NCI-H345 treated with DMSO at 0.1 percent for 48 hours (cell line): ENCODE measurements around the gene LAIR1.
"Not testable (repeated sequence)": the region's sequence is repeated elsewhere in the genome, so short reads cannot be mapped to it uniquely, and the experiment has no call there.

Source experiments
- DNase-seq: peaks from one replicate; lab custom pipeline; 2025; ENCODE audit not compliant: unreplicated experiment; lab: John Stamatoyannopoulos, UW

The LAIR1 gene, protein sequence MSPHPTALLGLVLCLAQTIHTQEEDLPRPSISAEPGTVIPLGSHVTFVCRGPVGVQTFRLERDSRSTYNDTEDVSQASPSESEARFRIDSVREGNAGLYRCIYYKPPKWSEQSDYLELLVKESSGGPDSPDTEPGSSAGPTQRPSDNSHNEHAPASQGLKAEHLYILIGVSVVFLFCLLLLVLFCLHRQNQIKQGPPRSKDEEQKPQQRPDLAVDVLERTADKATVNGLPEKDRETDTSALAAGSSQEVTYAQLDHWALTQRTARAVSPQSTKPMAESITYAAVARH

DNA sequence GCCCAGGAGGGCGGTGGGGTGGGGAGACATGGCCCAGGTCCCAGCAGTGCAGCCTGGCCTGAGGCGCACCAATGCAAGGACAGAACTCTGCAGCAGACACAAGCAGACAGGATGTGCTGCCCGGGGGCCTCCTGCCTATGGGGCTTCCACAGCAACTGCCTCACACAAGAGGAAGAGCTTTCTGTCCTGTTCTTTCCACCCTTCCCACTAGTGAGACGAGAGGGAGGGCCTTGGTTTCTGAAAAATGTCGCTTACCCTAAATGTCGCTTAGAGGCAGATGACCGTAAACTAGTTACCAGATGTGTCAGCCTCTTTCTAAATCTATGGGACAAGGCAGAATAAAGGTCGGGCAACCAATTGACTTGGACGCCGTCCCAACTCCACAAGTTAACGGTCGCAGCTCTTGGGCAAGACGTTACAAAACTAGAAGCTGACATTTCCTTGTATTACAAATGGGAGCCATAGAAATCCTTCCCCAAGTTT is at the start of gene LAIR1:
LAIR1 (minus strand) TSS at position 157 of the 483 bp plus-strand sequence; CDS start at position 30, 127 bp downstream.
- no peak for DNase-seq

DNA sequence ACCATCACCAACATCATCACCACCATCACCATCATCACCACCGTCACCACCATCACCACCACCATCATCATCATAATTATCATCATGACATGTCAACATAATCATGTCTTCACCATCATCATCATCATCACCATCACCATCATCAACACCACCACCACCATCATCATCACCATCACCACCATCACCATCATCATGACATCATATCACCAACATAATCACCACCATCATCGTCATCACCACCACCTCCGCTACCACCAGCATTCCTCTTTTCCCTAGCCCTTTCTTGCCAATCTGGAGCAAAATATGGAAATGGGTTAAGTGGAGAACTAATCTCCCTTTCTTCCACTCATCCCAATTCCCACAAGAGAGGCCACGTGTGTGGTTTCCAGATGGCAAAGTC is 49.4 kb upstream of the LAIR1 start:
- no peak for DNase-seq

DNA sequence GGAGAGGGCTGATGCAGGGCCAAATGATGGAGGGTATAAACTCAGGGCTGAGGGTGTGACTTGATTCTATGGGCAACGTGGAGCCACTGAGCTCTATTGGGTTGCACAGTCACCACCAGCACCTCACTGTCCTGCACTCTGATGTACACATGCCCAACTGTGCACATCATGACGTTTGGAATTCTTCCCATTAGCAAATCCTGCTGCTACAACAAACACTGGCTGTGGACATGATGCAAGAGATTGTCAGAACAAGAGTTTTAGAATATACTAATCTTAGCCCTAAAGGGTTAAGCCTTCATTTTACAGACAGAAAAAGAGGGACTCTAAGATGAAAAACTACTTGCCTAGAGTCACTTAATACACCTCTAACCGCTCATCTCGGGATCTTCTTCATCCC is 48.1 kb upstream of the LAIR1 start:
- no peak for DNase-seq

DNA sequence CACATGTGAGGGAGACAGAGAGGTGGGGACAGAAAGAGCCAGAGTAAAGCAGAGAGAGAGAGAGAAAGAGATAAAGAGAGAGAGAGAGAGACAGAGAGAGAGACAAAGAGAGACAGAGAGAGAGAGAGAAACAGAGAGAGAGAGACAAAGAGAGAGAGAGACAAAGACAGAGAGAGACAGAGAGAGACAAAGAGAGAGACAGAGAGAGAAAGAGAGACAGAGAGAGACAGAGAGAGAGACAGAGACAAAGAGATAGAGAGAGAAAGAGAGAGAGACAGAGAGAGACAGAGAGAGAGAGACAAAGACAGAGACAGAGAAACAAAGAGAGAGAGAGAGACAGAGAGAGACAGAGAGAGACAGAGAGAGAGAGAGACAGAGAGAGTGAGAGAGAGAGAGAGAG is 46.3 kb upstream of the LAIR1 start:
- DNase-seq = no peak

DNA sequence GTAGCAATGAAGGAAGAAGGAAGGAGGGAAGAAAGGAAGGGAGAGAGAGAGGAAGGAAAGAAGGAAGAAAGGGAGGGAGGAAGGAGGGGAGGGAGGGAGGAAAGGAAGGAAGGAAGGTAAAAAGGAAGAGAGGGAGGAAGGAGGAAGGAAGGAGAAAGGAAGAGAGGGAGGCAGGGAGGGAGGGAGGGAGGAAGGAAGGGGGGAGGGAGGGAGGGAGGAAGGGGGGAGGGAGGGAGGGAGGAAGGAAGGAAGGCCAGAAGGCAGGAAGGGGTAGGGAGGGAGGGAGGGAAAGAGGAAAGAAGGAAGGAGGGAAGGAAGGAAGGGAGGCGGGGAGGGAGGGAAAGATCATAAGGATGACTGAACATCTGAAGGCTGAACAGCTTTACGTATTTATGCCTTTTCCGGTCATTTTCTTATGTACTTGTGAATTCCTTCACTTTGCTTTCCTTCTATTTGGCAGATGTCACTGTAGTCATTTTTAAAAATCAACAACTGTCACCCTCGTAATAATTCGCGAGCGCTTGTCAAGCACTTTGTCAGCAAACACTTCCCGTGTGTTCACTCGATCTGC is 43.8 kb upstream of the LAIR1 start:
- no peak for DNase-seq

DNA sequence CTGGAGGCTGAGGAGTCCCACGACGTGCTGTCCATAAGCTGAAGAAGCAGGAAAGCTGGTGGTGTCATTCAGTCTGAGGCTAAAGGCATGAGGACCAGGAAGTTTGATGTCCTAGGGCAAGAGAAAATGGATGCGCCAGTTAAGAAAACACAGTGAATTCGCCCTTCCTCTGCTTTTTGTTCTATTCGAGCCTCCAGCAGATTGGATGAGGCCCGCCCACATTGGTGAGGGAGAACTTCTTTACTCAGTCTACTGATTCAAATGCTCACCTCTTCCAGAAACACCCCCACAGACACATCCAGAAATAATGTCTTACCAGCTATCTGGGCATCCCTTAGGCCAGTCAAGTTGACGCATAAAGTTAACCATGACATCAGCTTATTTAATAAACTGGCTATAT is 43.0 kb upstream of the LAIR1 start:
- DNase-seq = no peak

DNA sequence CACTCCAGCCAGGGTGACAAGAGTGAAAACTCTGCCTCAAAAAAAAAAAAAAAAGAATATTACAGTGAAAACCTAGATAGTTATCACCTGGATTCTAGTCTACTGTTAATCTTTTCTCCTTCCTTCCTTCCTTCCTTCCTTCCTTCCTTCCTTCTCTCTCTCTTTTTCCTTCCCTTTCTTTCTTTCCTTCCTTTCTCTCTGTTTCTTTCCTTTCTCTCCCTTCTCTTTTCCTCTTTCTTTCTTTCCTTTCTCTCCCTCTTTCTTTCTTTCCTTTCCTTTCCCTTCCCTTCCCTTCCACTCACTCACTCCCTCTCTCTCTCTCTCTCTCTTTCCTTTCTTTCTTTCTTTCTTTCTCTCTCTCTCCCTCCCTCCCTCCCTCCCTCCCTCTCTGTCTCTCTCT is 40.9 kb upstream of the LAIR1 start:
- DNase-seq = no peak

DNA sequence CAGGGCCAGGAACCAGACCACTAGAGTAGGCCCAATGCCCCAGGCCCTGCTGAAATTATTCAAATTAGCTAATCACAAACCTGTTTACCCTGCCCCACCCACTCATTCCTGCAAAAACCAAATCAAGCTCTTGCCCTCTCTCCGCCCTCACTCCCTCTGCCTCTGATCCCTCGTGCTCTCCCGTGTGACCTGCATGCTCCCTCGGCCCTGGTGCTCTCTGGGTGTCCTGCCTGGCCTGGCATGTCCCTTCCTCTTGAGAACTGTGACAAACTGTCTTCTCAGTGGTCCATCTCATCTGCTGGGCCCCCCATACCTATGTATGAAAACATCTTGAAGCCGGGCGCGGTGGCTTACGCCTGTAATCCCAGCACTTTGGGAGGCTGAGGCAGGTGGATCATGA is 38.3 kb upstream of the LAIR1 start:
- DNase-seq = no peak

DNA sequence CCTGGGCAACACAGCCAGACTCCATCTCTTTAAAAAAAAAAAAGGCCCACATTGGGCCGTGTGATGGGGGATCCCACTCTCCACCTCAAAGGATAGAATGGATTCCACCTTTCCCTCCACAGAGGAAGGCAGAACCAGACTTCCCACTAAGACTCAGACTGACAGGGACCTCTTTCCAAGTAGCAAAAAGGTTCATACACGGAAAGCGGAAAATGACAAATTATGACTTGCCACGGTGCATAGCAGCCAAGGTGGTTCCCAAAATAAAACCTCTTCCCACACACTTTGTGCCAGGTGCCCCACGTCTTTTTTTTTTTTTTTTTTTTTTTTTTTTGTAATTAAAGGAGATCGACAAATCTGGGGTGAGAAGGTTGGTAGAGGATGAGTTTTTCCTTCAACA is 36.2 kb upstream of the LAIR1 start:
- DNase-seq = no peak

DNA sequence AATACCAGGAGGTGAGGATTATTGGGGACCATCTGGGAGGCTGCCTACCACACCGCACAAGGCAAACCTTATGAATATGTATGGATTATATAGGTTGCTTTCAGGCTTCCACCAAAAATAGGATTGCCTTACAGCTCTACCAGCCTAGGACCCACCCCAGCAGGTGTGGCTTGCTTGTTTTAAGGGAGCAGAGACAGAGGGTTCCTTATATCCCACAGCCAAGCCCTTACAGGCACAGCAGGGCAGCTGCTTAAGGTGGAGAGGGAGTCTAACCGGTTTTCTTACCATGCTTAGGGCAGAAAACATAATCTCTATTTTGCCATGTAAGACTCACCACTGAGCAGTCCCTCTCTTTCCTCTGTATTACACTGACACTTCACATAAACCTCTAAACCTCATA is 34.5 kb upstream of the LAIR1 start:
- DNase-seq = no peak

DNA sequence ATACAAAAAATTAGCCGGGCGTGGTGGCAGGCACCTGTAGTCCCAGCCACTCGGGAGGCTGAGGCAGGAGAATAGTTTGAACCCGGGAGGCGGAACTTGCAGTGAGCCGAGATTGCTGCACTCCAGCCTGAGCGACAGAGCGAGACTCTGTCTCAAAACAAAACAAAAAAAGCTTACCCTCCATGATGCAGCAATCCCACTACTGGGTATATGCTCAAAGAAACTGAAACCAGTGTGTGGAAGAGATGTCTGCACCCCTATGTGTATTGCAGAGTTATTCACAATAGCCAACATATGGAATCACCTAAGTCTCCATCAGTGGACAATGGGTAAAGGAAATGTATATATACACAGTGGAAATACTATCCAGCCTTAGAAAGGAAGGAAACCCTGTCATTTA is 31.0 kb upstream of the LAIR1 start:
- no peak for DNase-seq

DNA sequence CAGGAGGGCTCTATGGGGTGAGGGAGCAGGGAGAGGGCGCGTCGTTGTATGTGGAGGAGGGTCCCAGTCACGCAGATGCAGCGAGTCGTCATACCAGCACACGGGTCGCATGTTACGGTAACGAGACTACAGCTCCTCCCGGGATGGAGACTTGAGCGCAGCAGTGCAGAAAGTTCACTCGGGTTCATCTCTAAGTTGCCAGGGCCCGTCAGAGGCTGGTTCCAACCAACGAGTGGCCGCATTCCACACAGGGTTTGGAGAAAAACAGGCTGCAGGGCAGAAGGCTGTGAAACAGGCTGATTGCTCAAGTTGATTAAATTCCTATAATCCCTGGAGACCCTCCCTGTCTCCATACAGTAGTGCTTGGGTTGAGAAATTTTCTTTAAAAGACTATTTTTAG is 28.6 kb upstream of the LAIR1 start:
- DNase-seq = no peak

DNA sequence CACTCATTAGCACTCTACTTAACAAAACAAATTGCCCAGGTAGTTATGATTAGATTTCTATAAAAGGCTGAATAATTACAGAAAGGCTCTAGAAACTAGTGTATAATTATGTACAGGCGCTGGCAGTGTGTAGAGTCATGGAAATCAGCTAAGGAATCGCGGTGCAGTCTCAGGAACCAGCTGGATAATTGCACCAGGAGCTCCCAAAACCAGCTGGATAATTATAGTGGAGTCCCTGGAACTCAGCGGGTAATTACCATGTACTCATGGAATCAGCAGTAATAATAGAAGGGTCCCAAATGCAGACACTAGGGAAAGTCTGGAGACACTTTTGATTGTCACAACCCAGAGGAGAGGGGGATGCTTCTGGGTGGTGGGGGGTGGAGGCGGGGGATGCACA is 27.4 kb upstream of the LAIR1 start:
- DNase-seq = no peak

DNA sequence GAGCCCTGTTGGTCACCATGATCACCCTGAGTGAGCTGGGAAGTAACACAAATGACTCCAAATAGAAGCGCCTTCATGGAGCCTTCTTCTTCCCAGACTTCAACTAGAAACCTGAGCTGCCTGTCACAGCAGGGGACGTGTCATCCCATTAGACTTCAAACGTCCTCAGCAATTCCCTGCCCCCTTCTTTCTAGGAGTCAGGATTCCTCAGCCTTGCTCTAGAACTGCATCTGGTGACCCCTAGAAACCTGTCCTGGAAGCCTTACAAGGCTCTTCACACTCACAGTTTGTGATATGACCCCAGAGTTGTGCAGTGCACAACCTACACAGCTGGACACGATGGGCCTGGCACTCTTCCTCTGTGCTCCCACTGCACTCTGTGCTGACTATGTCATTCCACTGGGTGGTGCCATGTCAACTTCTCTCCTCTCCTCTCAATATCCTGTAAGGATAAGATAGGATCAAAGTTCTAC is 26.9 kb upstream of the LAIR1 start:
- DNase-seq = no peak

DNA sequence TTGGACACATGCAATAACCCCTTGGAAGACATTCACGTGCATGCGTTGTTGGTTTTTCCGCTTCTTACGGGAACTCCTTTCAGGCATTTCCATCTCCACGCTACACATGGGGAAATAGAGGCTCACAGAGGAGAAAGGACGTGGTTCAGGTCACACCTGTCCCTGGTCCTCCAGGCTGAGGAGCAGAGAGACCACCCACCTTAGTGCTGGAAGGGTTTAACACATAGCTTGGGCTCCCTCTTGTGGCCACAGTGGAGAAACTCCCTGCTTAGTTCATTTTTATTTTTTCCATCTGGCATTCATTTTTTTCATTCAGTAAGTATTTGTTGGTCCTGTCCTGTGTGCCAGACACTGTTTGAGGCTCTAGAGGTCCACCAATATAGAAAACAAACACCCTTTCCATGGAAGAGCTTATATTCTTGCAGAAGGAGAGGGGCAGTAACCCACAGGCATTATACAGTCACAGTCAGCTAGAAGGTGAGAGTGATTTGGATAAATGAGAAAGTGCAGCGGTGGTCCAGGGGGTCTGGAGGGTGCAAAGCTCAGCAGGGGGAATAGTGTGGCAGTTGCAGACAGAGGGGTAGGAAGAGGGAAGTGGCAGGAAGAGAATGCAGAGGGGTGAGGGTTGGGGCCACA is 26.3 kb upstream of the LAIR1 start:
- no peak for DNase-seq

DNA sequence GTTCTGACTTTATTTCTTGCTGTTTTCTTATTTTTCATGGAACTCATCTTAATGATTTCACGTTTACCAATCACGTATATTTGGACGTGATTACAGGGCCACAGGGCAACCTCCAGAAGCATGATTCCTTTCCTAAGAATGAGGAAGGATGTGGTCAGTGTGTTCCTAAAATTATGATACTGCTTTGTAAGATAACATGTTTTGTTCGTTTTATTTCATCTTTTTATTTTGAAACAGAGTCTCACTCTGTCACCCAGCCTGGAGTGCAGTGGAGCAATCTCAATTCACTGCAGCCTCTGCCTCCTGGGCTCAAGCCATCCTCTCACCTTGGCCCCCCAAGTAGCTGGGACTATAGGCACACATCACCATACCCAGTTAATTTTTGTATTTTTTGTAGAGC is 24.8 kb upstream of the LAIR1 start:
- no peak for DNase-seq

DNA sequence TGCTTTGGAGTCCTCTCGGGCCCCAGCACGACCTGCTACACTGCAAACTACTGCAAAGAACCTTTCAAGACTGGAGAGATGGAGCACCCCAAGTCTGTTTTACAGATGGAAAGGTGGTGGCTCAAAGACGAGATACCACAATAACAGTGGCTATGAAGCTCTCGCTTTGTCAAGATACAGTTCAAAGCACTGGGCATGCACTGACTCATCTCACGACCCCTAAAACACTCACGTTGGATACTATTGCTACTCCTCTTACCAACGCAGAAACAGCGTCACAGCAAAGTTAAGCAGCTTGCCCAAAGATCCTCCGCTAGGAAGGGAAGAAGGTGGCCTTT is 24.0 kb upstream of the LAIR1 start:
- no peak for DNase-seq

DNA sequence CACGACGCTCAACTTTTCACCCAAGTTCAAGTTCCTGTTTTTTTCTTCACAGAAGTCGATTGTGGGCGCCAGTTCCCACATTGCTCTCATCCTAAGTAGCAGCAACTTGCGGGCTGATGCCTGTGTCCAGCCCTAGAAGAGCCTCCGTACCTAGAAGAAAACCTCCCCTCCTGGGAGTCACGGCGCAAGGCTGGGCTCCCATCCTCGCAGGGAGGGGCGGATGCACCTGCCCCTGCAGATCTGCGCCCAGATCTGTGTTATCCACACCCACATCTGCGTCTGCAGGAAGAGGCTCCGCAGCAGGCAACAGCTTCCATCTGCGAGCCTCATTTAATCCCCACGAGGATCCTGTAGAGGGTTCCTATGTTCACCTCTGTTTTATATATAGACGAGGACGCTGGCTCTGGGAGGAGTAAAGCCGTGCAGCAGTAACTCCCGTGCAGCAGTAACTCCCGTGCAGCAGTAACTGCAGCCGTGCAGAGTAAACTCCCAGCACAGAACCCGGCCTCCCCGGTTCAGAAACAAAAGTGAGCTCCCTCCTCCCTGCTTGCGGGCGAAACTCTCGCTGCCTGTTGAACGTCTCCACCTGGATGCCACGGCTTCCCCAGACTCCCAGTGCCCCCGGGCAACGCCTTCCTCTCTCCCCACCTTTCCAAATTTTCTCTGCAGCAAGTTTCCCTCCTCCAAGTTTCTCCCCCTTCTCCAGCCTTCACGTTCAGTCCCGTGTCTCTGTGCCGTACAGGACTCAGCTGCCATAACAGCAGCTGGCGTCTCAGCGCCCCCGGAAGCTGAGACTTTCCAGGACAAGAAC is 23.5 kb upstream of the LAIR1 start:
- no peak for DNase-seq

DNA sequence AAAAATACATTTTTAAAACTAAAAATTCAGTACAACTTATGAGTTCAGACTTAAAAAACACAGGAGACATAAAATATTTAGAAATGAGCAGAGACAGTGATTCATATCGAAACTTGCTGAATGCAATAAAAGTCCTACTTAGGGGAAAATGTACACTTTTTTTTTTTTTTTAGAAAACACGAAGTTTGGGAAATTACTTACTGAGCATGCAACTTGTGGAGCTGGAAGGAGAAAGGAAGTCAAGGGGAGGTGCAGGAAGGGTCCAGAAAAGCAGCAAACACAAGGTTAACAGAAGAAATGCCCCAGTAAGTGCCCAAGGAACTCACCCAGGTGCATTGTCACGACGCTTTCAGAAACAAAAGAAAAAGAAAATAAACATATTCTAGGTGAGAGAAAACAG is 18.6 kb upstream of the LAIR1 start:
- DNase-seq = no peak

DNA sequence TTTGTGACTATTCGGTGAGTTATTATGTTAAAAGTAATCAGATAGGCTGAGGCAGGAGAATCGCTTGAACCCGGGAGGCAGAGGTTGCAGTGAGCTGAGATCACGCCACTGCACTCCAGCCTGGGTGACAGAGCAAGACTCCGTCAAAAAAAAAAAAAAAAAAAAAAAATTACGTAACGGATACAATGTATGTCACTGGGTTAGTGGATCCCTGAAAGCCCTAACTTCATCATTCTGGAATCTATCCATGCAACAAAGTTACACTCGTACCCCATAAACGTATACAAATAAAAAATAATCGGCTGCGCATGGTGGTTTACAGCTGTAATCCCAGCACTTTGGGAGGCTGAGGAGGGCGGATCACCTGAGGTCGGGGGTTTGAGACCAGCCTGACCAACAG is 17.3 kb upstream of the LAIR1 start:
- DNase-seq = not testable (repeated sequence)

DNA sequence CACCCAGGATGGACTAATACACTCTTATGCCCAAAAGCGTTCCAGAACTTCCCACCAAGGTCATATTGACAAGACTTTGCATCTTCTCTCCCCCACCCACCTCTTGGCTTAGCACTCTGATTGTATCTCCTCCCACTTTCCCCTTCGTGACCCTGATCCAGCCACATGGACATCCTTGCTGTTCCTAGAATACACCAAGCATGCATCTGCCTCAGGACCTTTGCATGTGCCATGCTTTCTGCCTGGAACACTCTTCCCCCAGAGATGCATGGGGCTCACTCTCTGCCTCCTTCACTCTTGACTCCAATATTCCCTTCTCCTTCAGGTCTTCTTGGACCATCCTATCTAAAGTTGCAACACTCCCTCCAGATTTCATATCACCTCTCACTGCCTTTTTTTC is 16.2 kb upstream of the LAIR1 start:
- no peak for DNase-seq

DNA sequence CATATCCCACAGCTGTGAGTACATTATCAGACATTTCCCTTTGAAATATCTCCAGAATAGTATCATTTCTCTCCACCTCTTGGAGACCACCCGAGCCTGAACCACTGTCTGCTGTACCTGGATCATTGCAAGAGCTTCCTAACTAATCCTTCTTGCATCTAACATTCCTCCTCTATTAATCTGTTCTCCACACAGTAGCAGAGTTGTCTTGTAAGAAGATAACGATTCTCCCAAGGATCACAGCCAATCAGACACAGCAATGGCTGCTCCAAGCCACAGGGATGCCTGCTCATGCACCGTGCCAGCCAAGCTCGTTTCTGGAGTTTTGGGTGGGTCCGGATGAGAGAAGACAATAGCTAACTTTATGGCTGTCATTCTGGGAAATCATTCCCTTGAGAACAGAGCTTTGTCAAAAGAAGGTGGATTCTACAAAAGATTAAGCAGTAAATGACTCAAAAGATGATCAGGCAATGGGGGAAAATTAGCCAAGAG is 14.5 kb upstream of the LAIR1 start:
- no peak for DNase-seq
